Thyroid gland (tissue), 4 donors: Measurements from ENCODE around the gene RBMX. TPM values are rescaled to one million over a fixed set of nuclear protein-coding genes. Genes with fewer than 3 reads are reported as not detected.

Source experiments
- DNase-seq, 2 donors: peaks; one replicate each; pipeline ENCODE4 v3.0.0-alpha.2; 2019
- H3K27ac ChIP-seq, 3 donors: fragments of 200-600 bp; sonication (generic); 1 replicate in 2 of 3; 2 replicates in 1 of 3; pipeline ENCODE4 v1.5.1; 2016 to 2019; ENCODE audit warnings: mild to moderate bottlenecking in 1 of 3, moderate library complexity in 1 of 3
- H3K27me3 ChIP-seq: fragments of 200-600 bp; sonication (generic); one replicate; pipeline ENCODE4 v1.5.1; 2019
- H3K36me3 ChIP-seq, 2 donors: fragments of 200-600 bp; sonication (generic); one replicate each; pipeline ENCODE4 v1.5.1; 2016 to 2019
- H3K4me1 ChIP-seq, 2 donors: fragments of 200-600 bp; sonication (generic); one replicate each; pipeline ENCODE4 v1.5.1; 2017 to 2019
- H3K4me3 ChIP-seq, 3 donors: fragments of 200-600 bp; sonication (generic); replicated peaks in 1 of 3; 1 replicate in 2 of 3; 2 replicates in 1 of 3; pipeline ENCODE4 v1.5.1; 2016; ENCODE audit warnings: mild to moderate bottlenecking in 1 of 3
- H3K9me3 ChIP-seq: fragments of 200-600 bp; sonication (generic); one replicate; pipeline ENCODE4 v1.5.1; 2017
- CTCF ChIP-seq, 6 experiments: fragments of 200-600 bp in 3 of 6; fragments of 450-650 bp in 3 of 6; sonication (generic) in 3 of 6; IDR thresholded peaks; one replicate each; pipeline ENCODE4 v1.5.1; 2016 to 2019; ENCODE audit warnings: antibody characterized with exemption in 6 of 6, mild to moderate bottlenecking in 2 of 6, inconsistent platforms in 1 of 6, moderate library complexity in 1 of 6
- POLR2A ChIP-seq, 2 donors: fragments of 450-650 bp; IDR thresholded peaks; one replicate each; pipeline ENCODE4 v1.6.1; 2017; ENCODE audit warnings: antibody characterized with exemption in 2 of 2, mild to moderate bottlenecking in 2 of 2, moderate library complexity in 1 of 2
- WGBS, 2 donors: methylation state at CpG; one replicate each; pipeline ENCODE4 v1.1.5; 2017; 5-methylcytosine and 5-hydroxymethylcytosine counted together
- intact Hi-C: fragments of 100-400 bp; cut with DNase I; formaldehyde crosslinking; loops from one replicate; pipeline ENCODE4 v1.15.1; 2023
- total RNA-seq, 4 donors: library from RNA; depleted of rRNA; stranded (reverse); fragments of >200 nt; gene quantifications; one replicate each; pipeline ENCODE4 v1.2.3, GENCODE V29; 2016

RBMX gene
- total RNA-seq, 4 donors from 2014 or later: 205 to 361 (median 236) TPM

GRCh38 chrX:136865270-136866158 is 15.0 kb downstream of the RBMX start:
- Histone ChIP-seq H3K36me3 (peaks cover 0 to 12% of the 10 kb centered on the region in 2 donors), H3K4me3 (no peak overlapping the region), H3K4me1 (no peaks in the 10 kb centered on the region), H3K9me3 (no peaks in the 10 kb centered on the region), H3K27me3 (no peaks in the 10 kb centered on the region), H3K27ac (no peak overlapping the region)
- TF ChIP-seq POLR2A (IDR thresholded peaks at IDR 0.05) (no peak), CTCF (IDR thresholded peaks at IDR 0.05) (no peak)
- WGBS, 2 donors: 91% methylated on average over 8 to 9 of the region's 9 CpGs
- intact Hi-C loops: no loop called here
- no peak for DNase-seq

GRCh38 chrX:136863826-136864225 is 16.7 kb downstream of the RBMX start:
- no peak for DNase-seq
- Histone ChIP-seq H3K9me3 (no peaks in the 10 kb centered on the region), H3K36me3 (peaks cover 0 to 9% of the 10 kb centered on the region in 2 donors), H3K27ac (no peak overlapping the region), H3K4me1 (no peaks in the 10 kb centered on the region), H3K27me3 (no peaks in the 10 kb centered on the region), H3K4me3 (no peak overlapping the region)
- 96 to 98% methylated on average over 2 of the region's 2 CpGs for WGBS, 2 donors
- TF ChIP-seq POLR2A (IDR thresholded peaks at IDR 0.05): no peak
- no peak for TF ChIP-seq CTCF (IDR thresholded peaks at IDR 0.05)
- intact Hi-C loops: no loop called here

GRCh38 chrX:136862546-136862945 is 18.0 kb downstream of the RBMX start:
- no peak for DNase-seq
- no peaks in the 10 kb centered on the region for H3K9me3 ChIP-seq
- no peaks in the 10 kb centered on the region for H3K27me3 ChIP-seq
- no peak overlapping the region for H3K4me3 ChIP-seq
- H3K4me1 ChIP-seq: no peaks in the 10 kb centered on the region
- WGBS, 2 donors: 67 to 88% methylated on average over 1 to 5 of the region's 5 CpGs
- peaks cover 0 to 2% of the 10 kb centered on the region in 2 donors for H3K36me3 ChIP-seq
- H3K27ac ChIP-seq: no peak overlapping the region
- TF ChIP-seq POLR2A (IDR thresholded peaks at IDR 0.05): no peak
- no peak for TF ChIP-seq CTCF (IDR thresholded peaks at IDR 0.05)
- intact Hi-C loops: no loop called here

GRCh38 chrX:136861877-136862276 is 18.6 kb downstream of the RBMX start:
- WGBS, 2 donors: 88 to 94% methylated on average over 1 of the region's 1 CpG
- peaks cover 0 to 2% of the 10 kb centered on the region in 2 donors for H3K36me3 ChIP-seq
- DNase-seq: no peak
- no peaks in the 10 kb centered on the region for H3K4me1 ChIP-seq
- H3K27ac ChIP-seq: no peak overlapping the region
- TF ChIP-seq POLR2A (IDR thresholded peaks at IDR 0.05) (no peak), CTCF (IDR thresholded peaks at IDR 0.05) (no peak)
- H3K9me3 ChIP-seq: no peaks in the 10 kb centered on the region
- no peak overlapping the region for H3K4me3 ChIP-seq
- H3K27me3 ChIP-seq: no peaks in the 10 kb centered on the region
- intact Hi-C loops: no loop called here

- Histone ChIP-seq H3K27me3 (no peaks in the 10 kb centered on the region), H3K9me3 (no peaks in the 10 kb centered on the region), H3K4me1 (no peaks in the 10 kb centered on the region), H3K27ac (no peak overlapping the region), H3K36me3 (peaks cover 0 to 2% of the 10 kb centered on the region in 2 donors), H3K4me3 (no peak overlapping the region)
- DNase-seq: no peak
- 97 to 98% methylated on average over 4 of the region's 4 CpGs for WGBS, 2 donors
- intact Hi-C loops: no loop called here
- no peak for TF ChIP-seq POLR2A (IDR thresholded peaks at IDR 0.05)
- TF ChIP-seq CTCF (IDR thresholded peaks at IDR 0.05): no peak
Measured at GRCh38 chrX:136858007-136858756, 22.3 kb downstream of the RBMX start.
